Neutrophil (primary cell): ENCODE measurements around the gene PPFIBP2.

Experiments used
- H3K27ac ChIP-seq: fragments of 200-600 bp; sonication (generic); 2 replicates; pipeline ENCODE4 v1.5.1; 2016; ENCODE audit warnings: mild to moderate bottlenecking, moderate library complexity
- H3K27me3 ChIP-seq: fragments of 200-600 bp; sonication (generic); 2 replicates; pipeline ENCODE4 v1.6.0; 2016; ENCODE audit warnings: mild to moderate bottlenecking
- H3K36me3 ChIP-seq: fragments of 200-600 bp; sonication (generic); 2 replicates; pipeline ENCODE4 v1.5.1; 2017
- H3K4me1 ChIP-seq, 2 experiments: fragments of 200-600 bp in 1 of 2; sonication (generic) in 1 of 2; 1 replicate in 1 of 2; 2 replicates in 1 of 2; pipeline versions ENCODE4 v1.5.1 to v1.6.1; 2013 to 2016; ENCODE audit warnings: low read depth in 1 of 2, low read length in 1 of 2, mild to moderate bottlenecking in 1 of 2, moderate library complexity in 1 of 2; ENCODE audit not compliant: control insufficient read depth in 1 of 2, insufficient read depth in 1 of 2
- H3K4me3 ChIP-seq, 2 experiments: fragments of 200-600 bp in 1 of 2; sonication (generic) in 1 of 2; 1 replicate in 1 of 2; 2 replicates in 1 of 2; pipeline ENCODE4 v1.5.1; 2013 to 2016; ENCODE audit warnings: low read depth in 1 of 2, low read length in 1 of 2, mild to moderate bottlenecking in 1 of 2, moderate library complexity in 1 of 2
- H3K9me3 ChIP-seq: fragments of 200-600 bp; sonication (generic); 2 replicates; pipeline ENCODE4 v1.5.1; 2016
- CTCF ChIP-seq: fragments of 200-600 bp; sonication (generic); IDR thresholded peaks from 2 replicates; pipeline ENCODE4 v1.5.1; 2016; ENCODE audit warnings: antibody characterized with exemption

Gene PPFIBP2

GRCh38 chr11:7613394-7613720 lies 99.6 kb downstream of the PPFIBP2 start:
- H3K4me3 ChIP-seq = no peak overlapping the region
- H3K27ac ChIP-seq = no peak overlapping the region
- no peaks in the 10 kb centered on the region for H3K9me3 ChIP-seq
- H3K27me3 ChIP-seq = peaks cover 7% of the 10 kb centered on the region
- TF ChIP-seq CTCF = no peak
- no peaks in the 10 kb centered on the region for H3K4me1 ChIP-seq
- H3K36me3 ChIP-seq = peaks cover 29% of the 10 kb centered on the region

GRCh38 chr11:7614656-7615055 lies 100.9 kb downstream of the PPFIBP2 start:
- Histone ChIP-seq H3K27ac (no peak overlapping the region), H3K27me3 (peaks cover 7% of the 10 kb centered on the region), H3K4me3 (no peak overlapping the region), H3K9me3 (no peaks in the 10 kb centered on the region), H3K4me1 (no peaks in the 10 kb centered on the region), H3K36me3 (peaks cover 29% of the 10 kb centered on the region)
- TF ChIP-seq CTCF = no peak

GRCh38 chr11:7617032-7617431 lies 103.2 kb downstream of the PPFIBP2 start:
- Histone ChIP-seq H3K4me1 (no peaks in the 10 kb centered on the region), H3K27ac (no peak overlapping the region), H3K36me3 (peaks cover 21% of the 10 kb centered on the region), H3K4me3 (no peak overlapping the region), H3K27me3 (peaks cover 3% of the 10 kb centered on the region), H3K9me3 (no peaks in the 10 kb centered on the region)
- TF ChIP-seq CTCF = no peak

GRCh38 chr11:7619322-7619721 lies 105.5 kb downstream of the PPFIBP2 start:
- TF ChIP-seq CTCF = no peak
- Histone ChIP-seq H3K9me3 (no peaks in the 10 kb centered on the region), H3K36me3 (peaks cover 34% of the 10 kb centered on the region)

GRCh38 chr11:7621090-7621489 lies 107.3 kb downstream of the PPFIBP2 start:
- TF ChIP-seq CTCF = no peak
- Histone ChIP-seq H3K36me3 (peaks cover 49% of the 10 kb centered on the region), H3K9me3 (no peaks in the 10 kb centered on the region), H3K27ac (no peak overlapping the region), H3K27me3 (no peaks in the 10 kb centered on the region), H3K4me1 (no peaks in the 10 kb centered on the region), H3K4me3 (no peak overlapping the region)

More at GRCh38 chr11:7619322-7619721, 105.5 kb downstream of the PPFIBP2 start:
- no peaks in the 10 kb centered on the region for H3K27me3 ChIP-seq
- H3K27ac ChIP-seq = no peak overlapping the region
- no peaks in the 10 kb centered on the region for H3K4me1 ChIP-seq
- no peak overlapping the region for H3K4me3 ChIP-seq

- no peaks in the 10 kb centered on the region for H3K27me3 ChIP-seq
- peaks cover 53% of the 10 kb centered on the region for H3K36me3 ChIP-seq
- no peak overlapping the region for H3K4me3 ChIP-seq
- no peak for TF ChIP-seq CTCF
- H3K9me3 ChIP-seq = no peaks in the 10 kb centered on the region
- H3K4me1 ChIP-seq = no peaks in the 10 kb centered on the region
- H3K27ac ChIP-seq = no peak overlapping the region
These were observed 107.8 kb downstream of the PPFIBP2 start for GRCh38 chr11:7621554-7621953.
